ENCODE data around the gene TBC1D2B. TPM values are rescaled to one million over a fixed set of nuclear protein-coding genes. Genes with fewer than 3 reads are reported as not detected.
"Not testable (repeated sequence)": the region's sequence is repeated elsewhere in the genome, so short reads cannot be mapped to it uniquely, and the experiment has no call there.

TBC1D2B gene
- polyA plus RNA-seq, 1 experiment = 39.8 TPM

DNA sequence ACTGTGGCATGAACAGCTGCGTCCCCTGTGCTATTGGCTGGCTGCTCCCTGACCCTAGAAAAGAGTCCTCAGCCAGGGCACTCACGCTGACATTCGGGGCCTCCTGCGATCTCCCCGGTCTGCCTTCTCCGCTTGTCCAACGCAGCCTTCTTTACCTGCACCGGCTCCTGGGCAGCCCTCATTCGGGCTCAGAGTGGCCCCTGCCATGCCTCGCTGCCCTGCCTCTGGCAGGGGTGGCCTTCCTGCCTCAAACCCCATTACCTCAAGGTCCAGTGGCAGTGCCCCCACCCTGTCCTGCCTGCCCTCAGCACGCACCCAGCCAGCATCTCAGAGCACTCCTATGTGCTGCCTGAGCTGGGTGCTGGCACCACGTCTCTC is 86.5 kb downstream of the TBC1D2B start:
- no peak overlapping the region for H3K4me3 ChIP-seq (ENCODE audit: low read depth, low read length)
- no peaks in the 10 kb centered on the region for H3K27me3 ChIP-seq (ENCODE audit: control insufficient read depth, insufficient read depth, low read length)
- POLR2A ChIA-PET = no interaction called here
- no peaks in the 10 kb centered on the region; the same call in 1 of the 2 replicates for H3K36me3 ChIP-seq (ENCODE audit: control insufficient read depth, insufficient read depth, low read length)
- CTCF ChIA-PET = interaction anchor here (2.4 kb wide), 1 partner anchor 118 kb away, joined by 12 read pairs; no protein-coding TSS in a partner anchor
- TF ChIP-seq, protein P1, sequence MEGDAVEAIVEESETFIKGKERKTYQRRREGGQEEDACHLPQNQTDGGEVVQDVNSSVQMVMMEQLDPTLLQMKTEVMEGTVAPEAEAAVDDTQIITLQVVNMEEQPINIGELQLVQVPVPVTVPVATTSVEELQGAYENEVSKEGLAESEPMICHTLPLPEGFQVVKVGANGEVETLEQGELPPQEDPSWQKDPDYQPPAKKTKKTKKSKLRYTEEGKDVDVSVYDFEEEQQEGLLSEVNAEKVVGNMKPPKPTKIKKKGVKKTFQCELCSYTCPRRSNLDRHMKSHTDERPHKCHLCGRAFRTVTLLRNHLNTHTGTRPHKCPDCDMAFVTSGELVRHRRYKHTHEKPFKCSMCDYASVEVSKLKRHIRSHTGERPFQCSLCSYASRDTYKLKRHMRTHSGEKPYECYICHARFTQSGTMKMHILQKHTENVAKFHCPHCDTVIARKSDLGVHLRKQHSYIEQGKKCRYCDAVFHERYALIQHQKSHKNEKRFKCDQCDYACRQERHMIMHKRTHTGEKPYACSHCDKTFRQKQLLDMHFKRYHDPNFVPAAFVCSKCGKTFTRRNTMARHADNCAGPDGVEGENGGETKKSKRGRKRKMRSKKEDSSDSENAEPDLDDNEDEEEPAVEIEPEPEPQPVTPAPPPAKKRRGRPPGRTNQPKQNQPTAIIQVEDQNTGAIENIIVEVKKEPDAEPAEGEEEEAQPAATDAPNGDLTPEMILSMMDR (IDR thresholded peaks at IDR 0.05; ENCODE audit: insufficient read depth, low read depth, low read length) = no peak
- DNase-seq (ENCODE audit: low read depth) = no peak

DNA sequence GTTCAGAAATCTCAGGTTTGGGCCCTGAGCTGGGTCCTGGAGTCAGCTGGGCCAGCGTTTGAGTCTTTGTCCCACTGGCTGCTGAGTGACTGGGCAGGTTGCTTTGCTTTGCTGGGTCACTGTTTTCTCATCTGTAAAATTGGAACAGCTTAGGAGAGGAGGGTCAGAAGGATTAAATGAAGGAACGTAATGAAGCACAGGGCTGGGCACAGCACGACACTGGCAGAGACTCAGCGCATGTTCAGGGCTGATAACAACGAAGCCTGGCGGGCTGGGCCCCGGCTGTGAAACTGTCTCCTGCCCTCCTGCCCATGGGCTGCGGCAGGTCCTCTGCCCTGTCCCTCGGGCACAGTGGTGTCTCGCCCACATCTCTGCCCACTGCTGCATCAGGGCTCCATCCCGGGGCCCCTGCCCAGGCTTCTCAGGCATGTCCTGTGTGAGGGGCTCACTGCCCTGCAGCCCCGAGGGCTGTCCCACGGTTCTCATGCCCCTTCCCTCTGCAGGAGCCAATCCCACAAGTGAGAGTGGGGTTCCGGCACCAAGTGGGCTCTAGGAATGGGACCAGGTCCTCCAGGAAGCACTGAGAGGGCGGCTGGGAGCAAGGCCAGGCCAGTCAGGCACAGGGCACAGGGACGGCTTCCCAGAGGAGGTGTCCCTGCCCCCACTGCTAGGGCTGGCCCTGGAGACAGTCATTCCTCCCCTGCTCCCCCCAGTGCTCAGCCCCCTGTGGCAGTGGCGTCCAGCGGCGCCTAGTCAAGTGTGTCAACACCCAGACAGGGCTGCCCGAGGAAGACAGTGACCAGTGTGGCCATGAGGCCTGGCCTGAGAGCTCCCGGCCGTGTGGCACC is 88.0 kb downstream of the TBC1D2B start:
- no peaks in the 10 kb centered on the region; the same call in 1 of the 2 replicates for H3K36me3 ChIP-seq (ENCODE audit: control insufficient read depth, insufficient read depth, low read length)
- CTCF ChIA-PET = interaction anchor here (1.1 to 2.4 kb wide), 2 partner anchors 119 kb away, joined by 5 to 12 read pairs; no protein-coding TSS in a partner anchor
- POLR2A ChIA-PET = no interaction called here

DNA sequence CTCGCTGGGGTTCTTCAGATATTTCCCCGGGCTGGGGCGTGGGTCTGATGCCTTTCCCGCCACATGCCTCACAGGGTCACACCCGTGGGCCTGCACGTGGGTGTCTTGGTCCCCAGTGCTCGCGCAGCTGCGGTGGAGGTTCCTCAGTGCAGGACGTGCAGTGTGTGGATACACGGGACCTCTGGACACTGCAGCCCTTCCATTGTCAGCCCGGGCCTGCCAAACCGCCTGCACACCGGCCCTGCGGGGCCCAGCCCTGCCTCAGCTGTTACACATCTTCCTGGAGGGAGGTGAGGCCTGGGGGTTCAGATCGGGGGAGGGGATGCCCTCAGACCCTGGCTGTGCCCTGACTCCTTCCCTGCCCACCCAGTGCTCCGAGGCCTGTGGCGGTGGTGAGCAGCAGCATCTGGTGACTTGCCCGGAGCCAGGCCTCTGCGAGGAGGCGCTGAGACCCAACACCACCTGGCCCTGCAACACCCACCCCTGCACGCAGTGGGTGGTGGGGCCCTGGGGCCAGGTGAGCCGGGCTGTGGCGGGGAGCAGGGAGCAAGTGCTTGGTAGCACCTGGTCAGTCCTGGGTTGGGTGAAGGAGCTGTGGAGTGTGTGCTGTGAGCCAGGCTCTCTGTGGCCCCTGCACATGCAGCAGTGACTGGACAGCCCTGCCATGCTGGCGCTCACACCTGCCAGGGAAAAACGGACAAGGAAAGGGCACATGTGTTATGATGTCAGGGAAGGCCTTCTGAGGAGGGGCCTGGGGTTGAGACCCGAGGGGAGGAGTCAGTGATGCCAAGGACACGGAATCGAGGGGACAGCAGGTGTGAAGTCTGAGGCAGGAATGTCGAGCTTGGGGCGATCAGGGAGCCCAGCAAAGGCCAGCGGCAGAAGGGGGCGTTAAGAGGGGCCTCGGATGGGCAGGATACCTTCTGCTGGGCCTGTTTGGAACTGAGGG is 88.9 kb downstream of the TBC1D2B start:
- no peak for DNase-seq (ENCODE audit: low read depth)
- TF ChIP-seq, protein P1 (IDR thresholded peaks at IDR 0.05; ENCODE audit: insufficient read depth, low read depth, low read length) = no peak
- Histone ChIP-seq H3K27me3 (ENCODE audit: control insufficient read depth, insufficient read depth, low read length) (no peaks in the 10 kb centered on the region), H3K36me3 (ENCODE audit: control insufficient read depth, insufficient read depth, low read length) (no peaks in the 10 kb centered on the region; the same call in 1 of the 2 replicates), H3K4me3 (ENCODE audit: low read depth, low read length) (no peak overlapping the region)
- ChIA-PET POLR2A (no interaction called here), CTCF (interaction anchor here (1.1 kb wide), 1 partner anchor 119 kb away, joined by 5 read pairs; no protein-coding TSS in a partner anchor)

More for the DNA sequence above, 88.0 kb downstream of the TBC1D2B start:
- no peak for DNase-seq (ENCODE audit: low read depth)
- H3K4me3 ChIP-seq (ENCODE audit: low read depth, low read length) = no peak overlapping the region
- TF ChIP-seq, protein P1 (IDR thresholded peaks at IDR 0.05; ENCODE audit: insufficient read depth, low read depth, low read length) = no peak
- H3K27me3 ChIP-seq (ENCODE audit: control insufficient read depth, insufficient read depth, low read length) = no peaks in the 10 kb centered on the region

DNA sequence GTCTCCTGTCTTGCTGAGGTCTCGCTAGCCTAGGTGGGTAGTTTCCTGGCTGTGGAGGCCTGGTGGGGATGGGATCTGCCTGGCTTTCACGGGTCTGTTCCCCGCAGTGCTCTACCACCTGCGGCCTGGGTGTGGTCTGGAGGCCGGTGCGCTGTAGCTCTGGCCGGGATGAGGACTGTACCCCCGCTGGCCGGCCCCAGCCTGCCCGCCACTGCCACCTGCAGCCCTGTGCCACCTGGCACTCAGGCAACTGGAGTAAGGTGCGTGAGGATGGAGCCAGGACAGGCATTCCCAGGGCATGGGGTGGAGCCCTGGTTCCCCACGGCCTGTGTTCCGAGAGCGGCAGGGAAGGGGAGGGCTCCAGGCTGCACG is 89.8 kb downstream of the TBC1D2B start:
- DNase-seq (ENCODE audit: low read depth) = not testable (repeated sequence)

DNA sequence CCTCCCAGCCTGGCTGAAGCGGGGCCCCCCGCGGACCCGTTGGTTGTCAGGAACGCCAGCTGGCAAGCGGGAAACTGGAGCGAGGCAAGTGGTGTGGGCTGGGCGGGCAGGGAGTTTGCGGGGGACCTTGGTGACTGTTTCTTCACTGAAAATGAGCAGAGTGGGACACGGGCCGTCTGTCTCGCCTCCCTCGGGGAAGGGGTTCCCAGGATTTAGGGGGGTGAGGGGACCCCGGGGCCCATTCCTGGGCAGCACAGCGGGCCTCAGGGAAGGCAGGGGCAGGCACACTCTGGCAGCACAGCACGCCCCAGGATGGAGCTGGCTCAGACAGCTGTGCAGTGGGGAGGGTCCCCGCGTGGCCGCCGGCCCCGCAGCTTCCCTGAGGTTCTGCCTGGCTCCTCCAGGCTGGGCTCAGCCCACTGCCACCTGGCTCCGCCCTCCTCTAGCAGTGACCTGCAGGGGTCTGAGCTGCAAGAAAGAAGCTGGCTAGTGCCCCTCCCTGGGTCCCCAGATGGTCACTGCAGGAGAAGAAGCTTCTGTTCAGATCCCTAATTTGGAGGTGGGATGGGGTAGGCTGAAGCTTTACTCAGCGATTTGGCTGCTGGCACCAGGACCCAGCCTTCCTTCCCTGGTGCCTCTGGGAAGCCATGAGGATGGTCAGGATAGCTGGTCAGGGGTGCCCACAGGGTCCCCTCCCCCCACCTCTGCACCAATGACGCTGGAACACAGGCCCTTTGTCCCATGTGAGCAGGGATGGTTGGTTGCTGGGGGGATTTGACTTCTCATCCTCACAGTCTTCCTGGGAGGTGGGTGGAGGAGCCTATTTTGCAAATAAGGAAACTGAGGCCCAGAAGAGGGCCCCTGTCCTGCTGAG is 90.4 kb downstream of the TBC1D2B start:
- H3K27me3 ChIP-seq (ENCODE audit: control insufficient read depth, insufficient read depth, low read length) = no peaks in the 10 kb centered on the region
- POLR2A ChIA-PET = no interaction called here
- TF ChIP-seq, protein P1 (IDR thresholded peaks at IDR 0.05; ENCODE audit: insufficient read depth, low read depth, low read length) = no peak
- no peaks in the 10 kb centered on the region for H3K36me3 ChIP-seq (ENCODE audit: control insufficient read depth, insufficient read depth, low read length)
- no peak overlapping the region for H3K4me3 ChIP-seq (ENCODE audit: low read depth, low read length)
- CTCF ChIA-PET = interaction anchor here (1.0 kb wide), 1 partner anchor 27 kb away, joined by 3 read pairs; no protein-coding TSS in a partner anchor
- DNase-seq (ENCODE audit: low read depth) = no peak

More for the DNA sequence above, 89.8 kb downstream of the TBC1D2B start:
- CTCF ChIA-PET = interaction anchor here (1.0 kb wide), 1 partner anchor 28 kb away, joined by 3 read pairs; no protein-coding TSS in a partner anchor
- H3K4me3 ChIP-seq (ENCODE audit: low read depth, low read length); H3K36me3 ChIP-seq (ENCODE audit: control insufficient read depth, insufficient read depth, low read length); POLR2A ChIA-PET; H3K27me3 ChIP-seq (ENCODE audit: control insufficient read depth, insufficient read depth, low read length): not testable (repeated sequence)
